Measurements from ENCODE around the gene ARID1A. TPM values are rescaled to one million over a fixed set of nuclear protein-coding genes. Genes with fewer than 3 reads are reported as not detected.

ARID1A gene
- total and polyA plus RNA-seq, 12 donors: 11.3 to 90.3 (median 51.1) TPM

DNA sequence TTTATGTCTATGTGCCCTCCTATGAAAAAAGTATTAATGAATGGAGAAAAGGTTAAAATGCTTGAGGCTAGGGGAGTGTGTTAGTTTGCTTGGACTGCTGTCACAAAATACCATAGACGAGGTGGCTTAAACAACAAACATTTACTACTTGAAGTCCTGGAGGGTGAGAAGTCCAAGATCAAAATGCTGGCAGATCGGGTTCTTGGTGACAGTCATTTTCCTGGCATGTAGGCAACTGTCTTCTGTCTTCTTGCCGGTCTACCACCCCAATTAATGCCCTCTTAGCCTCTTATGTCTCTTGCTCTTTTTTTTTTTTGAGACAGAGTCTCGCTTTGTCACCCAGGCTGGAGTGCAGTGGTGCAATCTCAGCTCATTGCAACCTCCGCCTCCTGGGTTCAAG lies 15.0 kb downstream of the ARID1A start:
- DNase-seq: no peak
- TF ChIP-seq, protein P1, sequence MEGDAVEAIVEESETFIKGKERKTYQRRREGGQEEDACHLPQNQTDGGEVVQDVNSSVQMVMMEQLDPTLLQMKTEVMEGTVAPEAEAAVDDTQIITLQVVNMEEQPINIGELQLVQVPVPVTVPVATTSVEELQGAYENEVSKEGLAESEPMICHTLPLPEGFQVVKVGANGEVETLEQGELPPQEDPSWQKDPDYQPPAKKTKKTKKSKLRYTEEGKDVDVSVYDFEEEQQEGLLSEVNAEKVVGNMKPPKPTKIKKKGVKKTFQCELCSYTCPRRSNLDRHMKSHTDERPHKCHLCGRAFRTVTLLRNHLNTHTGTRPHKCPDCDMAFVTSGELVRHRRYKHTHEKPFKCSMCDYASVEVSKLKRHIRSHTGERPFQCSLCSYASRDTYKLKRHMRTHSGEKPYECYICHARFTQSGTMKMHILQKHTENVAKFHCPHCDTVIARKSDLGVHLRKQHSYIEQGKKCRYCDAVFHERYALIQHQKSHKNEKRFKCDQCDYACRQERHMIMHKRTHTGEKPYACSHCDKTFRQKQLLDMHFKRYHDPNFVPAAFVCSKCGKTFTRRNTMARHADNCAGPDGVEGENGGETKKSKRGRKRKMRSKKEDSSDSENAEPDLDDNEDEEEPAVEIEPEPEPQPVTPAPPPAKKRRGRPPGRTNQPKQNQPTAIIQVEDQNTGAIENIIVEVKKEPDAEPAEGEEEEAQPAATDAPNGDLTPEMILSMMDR (IDR thresholded peaks at IDR 0.05): no peak
- no peak for TF ChIP-seq POLR2A (IDR thresholded peaks at IDR 0.05)
- intact Hi-C loops (cut with DNase I): no loop called here
- H3K27ac ChIP-seq: no peak overlapping the region
- no peaks in the 10 kb centered on the region for H3K27me3 ChIP-seq
- peaks cover 26 to 50% of the 10 kb centered on the region in 2 donors for H3K4me1 ChIP-seq (replicated peaks in 1 of 2)
- 87 to 92% (median 91%) methylated on average over 5 of the region's 5 CpGs for WGBS, 4 donors
- H3K36me3 ChIP-seq (replicated peaks in 1 of 2): peaks cover 0 to 3% of the 10 kb centered on the region in 2 donors
- H3K9me3 ChIP-seq (replicated peaks in 1 of 3): no peaks in the 10 kb centered on the region
- H3K4me3 ChIP-seq: no peak overlapping the region

DNA sequence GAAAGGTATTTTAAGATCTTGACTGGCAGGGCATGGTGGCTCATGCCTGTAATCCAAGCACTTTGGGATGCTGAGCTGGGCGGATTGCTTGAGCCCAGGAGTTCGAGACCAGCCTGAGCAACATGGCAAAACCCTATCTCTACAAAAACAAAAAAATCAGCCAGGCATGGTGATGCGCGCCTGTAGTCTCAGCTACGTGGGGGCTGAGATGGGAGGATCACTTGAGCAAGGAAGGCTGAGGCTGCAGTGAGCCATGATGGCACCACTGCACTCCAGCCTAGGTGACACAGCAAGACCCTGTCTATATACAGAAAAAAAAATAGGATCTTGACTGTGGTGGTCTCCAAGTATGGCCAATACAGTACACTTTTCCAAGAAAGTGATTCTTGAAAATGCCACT lies 16.0 kb downstream of the ARID1A start:
- no peak overlapping the region for H3K4me3 ChIP-seq
- no peaks in the 10 kb centered on the region for H3K27me3 ChIP-seq
- peaks cover 19 to 48% of the 10 kb centered on the region in 2 donors for H3K4me1 ChIP-seq (replicated peaks in 1 of 2)
- peaks cover 0 to 3% of the 10 kb centered on the region in 2 donors for H3K36me3 ChIP-seq (replicated peaks in 1 of 2)
- no peak for DNase-seq
- no peaks in the 10 kb centered on the region for H3K9me3 ChIP-seq (replicated peaks in 1 of 3)
- H3K27ac ChIP-seq: no peak overlapping the region
- TF ChIP-seq, protein P1 (IDR thresholded peaks at IDR 0.05): no peak
- TF ChIP-seq POLR2A (IDR thresholded peaks at IDR 0.05): no peak
- intact Hi-C loops (cut with DNase I): no loop called here
- 93 to 98% (median 96%) methylated on average over 3 to 5 of the region's 5 CpGs for WGBS, 4 donors

DNA sequence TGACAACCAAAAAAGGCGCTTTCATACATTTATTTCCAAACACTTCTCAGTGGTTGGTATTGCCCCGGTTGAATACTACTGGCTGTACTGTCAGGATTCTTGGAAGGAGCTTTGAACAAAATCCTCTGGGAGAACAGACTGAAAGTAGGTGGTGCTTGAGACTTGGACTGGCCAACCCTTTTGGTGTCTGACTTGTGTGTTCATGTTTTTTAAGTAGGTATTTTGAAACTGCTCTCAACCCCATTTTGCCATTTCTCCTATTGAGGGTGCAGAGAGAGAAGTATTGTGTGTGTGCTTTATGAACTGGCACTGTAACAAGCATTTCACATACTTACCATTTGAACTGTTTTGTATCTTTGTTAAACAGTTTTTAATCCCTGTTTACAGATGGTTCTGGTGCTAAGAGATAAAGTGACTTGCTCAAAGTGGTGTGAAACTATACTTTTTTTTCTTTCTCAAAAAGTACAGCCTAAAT lies 21.2 kb downstream of the ARID1A start:
- no peaks in the 10 kb centered on the region for H3K27me3 ChIP-seq
- peaks cover 7 to 61% of the 10 kb centered on the region in 2 donors for H3K4me1 ChIP-seq (replicated peaks in 1 of 2)
- TF ChIP-seq POLR2A (IDR thresholded peaks at IDR 0.05): no peak
- TF ChIP-seq, protein P1 (IDR thresholded peaks at IDR 0.05): no peak
- H3K9me3 ChIP-seq (replicated peaks in 1 of 3): no peaks in the 10 kb centered on the region
- intact Hi-C loops (cut with DNase I): no loop called here
- H3K36me3 ChIP-seq (replicated peaks in 1 of 2): no peaks in the 10 kb centered on the region
- DNase-seq: no peak
- WGBS, 4 donors: 52 to 57% (median 56%) methylated on average over 2 of the region's 2 CpGs
- no peak overlapping the region for H3K4me3 ChIP-seq
- H3K27ac ChIP-seq: no peak overlapping the region

DNA sequence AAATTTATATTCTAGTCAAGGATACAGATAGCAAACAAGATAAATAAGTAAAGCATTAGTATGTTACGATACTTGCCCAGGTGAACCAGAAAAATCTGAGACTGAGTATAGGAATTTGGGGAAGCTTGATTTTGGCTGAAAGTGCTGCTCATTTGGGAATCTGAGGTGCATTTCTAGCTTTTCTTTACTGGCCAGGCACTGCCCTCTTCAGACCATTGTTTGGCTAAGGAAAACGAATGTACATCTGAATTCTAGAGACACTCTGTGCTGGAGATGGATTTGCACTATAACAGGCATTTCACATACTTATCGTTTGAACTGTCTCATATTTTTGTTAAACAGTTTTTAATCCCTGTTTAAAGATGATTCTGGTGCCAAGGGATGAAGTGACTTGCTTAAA lies 23.4 kb downstream of the ARID1A start:
- no peak for TF ChIP-seq POLR2A (IDR thresholded peaks at IDR 0.05)
- TF ChIP-seq, protein P1 (IDR thresholded peaks at IDR 0.05): peak in 2 of 6 experiments; percentile 8 to 15
- Histone ChIP-seq H3K9me3 (replicated peaks in 1 of 3) (no peaks in the 10 kb centered on the region), H3K27ac (no peak overlapping the region), H3K4me1 (replicated peaks in 1 of 2) (peaks cover 19 to 61% of the 10 kb centered on the region in 2 donors), H3K4me3 (no peak overlapping the region), H3K27me3 (no peaks in the 10 kb centered on the region), H3K36me3 (replicated peaks in 1 of 2) (no peaks in the 10 kb centered on the region)
- WGBS, 4 donors: 33 to 45% (median 40%) methylated on average over 3 of the region's 3 CpGs
- DNase-seq: no peak
- intact Hi-C loops (cut with DNase I): no loop called here
